HG03097 (cell line): Measurements from ENCODE around the gene GPC5.
"Not testable (repeated sequence)": the region's sequence is repeated elsewhere in the genome, so short reads cannot be mapped to it uniquely, and the experiment has no call there.

Experiments used
- ATAC-seq: cut with Tn5 transposase; IDR thresholded peaks from one replicate; pipeline ENCODE4 v1.9.1; 2021; ENCODE audit not compliant: unreplicated experiment, low FRiP score

The GPC5 gene

DNA sequence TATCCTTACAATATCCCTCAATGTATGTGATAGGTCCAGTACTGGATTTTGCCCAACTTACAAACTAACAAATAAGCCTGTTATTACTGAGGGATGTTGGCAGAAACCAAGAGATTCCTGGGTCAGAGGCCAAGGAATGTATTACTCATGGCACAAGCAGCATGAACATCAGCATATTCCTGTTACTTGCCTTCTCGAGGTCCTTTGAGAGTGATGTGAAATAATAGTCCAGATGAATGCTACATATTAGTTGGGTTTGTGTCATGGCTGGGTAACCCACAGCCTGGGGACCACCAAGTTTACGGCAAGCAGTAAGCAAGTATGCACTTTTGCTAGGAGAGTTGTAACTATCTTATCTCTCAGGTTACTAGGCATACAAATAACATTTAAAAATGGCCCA lies 1443.7 kb downstream of the GPC5 start:
- ATAC-seq = no peak

DNA sequence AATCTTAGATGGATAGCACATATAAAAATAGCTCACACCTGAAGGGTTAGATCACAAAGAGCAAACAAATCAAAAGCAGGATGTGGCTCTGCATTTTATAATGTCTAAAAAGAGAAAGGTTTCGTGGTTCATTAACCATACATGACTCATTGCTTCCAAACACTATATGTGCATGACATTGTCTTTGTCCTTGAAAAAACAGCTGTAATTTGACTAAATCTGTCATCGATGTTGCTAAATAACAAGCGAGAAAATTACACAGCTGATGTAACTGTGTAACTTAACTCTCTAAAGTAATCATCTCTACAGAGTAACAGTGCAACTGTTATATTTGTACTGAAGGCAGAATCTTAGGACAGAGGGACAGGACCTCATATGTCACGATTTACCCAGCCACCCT lies 1445.1 kb downstream of the GPC5 start:
- no peak for ATAC-seq

DNA sequence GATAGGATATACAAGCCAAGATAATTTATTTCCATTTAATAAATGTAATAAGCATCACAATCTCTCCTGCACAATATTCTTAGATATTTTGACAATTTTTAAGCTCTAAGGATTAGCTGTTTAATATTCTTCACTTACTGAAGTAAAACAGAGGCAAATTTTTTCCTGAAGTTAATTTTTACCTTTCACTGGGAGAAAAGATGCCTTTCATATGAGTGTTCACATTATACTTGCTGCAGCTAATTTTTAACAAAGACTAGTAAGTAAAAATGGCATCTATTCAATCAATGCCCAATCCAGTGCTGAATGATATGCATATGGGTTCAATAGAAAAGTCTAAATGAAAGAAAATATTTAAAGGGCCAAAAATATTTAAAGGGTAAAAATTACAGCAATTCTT lies 1451.0 kb downstream of the GPC5 start:
- ATAC-seq = no peak

DNA sequence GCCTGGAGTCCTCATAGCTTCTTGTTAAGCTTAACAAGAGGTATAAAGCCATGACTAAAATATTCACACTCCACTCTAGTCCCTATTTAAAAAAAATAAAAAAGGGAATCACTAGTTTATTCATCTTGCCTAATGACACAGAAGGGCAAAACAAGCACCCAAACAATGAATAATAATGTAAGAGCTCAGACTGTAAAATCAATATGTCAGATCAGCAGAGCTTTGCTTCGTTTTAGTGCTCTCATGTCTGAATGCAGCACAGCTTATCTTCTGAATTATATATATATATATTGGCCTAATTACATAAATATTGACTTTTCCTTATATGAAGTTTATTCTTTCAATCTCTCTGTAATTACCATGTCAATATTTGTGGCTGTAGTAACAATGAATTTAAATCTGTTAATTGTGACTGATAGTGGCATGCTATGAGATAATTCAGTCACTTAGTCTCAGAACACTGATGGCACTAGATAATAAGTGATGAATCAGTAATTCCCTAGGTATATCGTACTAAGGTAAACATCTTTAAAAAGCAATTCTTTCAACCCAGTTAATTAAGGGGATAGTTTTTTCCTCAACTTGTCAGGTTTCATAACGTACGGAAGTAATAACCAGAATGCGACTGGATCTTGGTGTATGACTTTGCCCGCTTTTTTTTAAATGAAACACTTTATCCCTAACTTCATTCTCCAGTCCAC lies 1466.3 kb downstream of the GPC5 start:
- no peak for ATAC-seq

DNA sequence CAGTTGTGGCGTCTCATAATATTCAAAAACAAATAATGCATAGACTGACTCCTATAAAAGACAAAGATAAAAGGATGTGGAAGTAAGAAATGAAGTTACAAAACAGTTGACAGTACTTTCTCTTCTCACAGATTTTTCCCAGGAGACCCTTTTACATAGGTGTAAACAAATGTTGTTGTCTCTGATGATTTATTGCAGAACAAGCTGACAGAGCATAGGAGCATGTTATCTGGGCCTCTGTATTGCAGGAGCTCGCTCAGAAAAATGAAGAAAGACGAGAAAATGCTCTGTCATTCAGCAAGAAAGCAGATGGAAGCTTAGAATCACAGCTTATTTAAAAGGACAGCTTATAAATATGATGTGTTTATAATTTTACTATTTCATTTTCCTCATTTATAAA lies 1474.6 kb downstream of the GPC5 start:
- no peak for ATAC-seq

DNA sequence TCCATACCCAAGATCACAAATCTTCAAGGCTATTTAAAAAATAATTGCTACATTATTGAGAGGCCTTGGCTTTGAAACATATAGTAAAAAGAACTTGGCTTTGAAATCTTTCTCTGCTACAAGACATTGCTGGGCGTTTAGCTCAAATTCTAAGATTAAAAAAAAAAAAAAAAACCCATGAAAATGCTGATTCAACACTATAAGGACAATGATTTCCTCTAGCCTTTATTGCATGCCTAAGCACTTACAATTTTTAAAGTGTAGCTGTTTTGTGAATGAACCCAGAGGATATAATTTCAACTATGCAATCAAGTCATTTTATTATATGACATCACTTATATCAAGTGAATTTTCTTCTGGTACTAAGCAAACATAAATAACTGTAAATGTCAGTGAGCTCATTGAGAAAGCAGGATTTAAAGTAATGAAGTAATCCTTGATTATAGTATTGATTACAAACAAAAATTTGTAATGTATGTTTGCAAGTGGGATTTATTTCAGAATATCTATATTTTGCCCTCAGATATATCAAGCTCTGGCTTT lies 1488.2 kb downstream of the GPC5 start:
- no peak for ATAC-seq

DNA sequence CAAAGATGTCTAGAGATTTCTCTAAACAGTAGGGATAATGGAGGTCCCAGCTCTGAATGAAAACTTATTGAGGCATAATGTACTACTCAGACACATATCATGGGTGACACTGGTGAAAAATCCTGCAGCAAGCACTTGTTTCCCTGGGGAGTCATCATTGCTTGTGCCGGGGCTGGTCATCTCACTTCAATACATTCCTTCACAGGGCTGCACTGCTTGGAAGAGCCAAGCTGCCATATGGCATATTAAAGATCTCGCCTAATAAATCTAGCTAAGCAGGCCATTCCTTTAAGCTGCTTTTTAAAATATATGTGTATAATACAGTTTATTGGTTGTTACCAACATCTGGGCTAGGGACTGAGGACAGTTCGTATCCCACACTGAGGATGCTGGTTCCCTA lies 1496.0 kb downstream of the GPC5 start:
- ATAC-seq = no peak

DNA sequence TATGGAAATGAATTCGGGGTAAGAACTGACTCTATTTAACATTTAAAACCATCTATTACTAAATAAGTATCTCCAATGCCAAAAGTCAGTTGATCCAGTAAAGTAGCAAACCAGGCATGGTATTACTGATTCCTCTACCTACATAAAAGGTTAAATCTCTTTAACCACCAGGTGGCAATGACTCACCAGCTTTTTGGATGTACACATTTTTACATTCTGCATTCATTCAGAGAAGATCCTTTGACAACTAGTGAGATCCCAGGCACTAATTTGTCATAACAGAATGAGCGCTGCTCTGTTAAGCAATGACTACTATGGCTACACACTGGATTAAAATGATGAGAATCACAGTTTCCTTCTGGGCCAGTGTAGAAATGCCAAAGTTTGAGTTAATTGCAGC lies 1498.4 kb downstream of the GPC5 start:
- ATAC-seq = no peak

DNA sequence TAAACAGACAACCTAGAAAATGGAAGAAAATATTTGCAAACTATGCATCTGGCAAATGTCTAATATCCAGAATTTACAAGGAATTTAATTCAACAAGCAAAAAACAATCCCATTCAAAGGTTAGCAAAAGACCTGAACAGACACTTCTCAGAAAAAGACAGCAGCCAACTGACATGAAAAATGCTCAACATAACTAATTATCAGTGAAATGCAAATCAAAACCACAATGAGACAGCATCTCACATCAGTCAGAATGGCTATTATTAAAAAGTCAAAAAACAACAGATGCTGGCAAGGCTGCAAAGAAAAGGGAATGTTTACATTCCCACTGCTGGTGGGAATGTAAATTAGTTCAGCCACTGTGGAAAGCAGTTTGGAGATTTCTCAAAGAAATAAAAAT lies 1500.5 kb downstream of the GPC5 start:
- ATAC-seq = not testable (repeated sequence)

DNA sequence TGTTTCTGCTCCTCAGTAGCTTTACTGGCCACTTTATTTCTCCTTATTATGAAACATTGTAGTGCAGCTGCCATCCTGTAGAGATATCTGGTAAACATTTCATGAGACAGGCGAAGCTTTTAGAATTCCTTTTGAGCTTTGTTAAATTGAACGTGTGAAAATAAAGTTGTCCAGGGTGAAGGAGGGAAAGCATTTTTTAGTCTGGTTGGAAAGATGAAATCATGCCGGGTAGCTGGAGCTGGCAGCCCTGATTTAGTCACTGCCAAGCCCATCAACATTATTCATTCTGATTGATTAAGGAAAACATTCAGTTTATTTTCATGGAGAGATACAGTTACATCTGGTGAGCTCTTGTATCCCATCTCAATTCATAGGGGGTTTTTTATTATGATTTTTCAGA lies 1502.0 kb downstream of the GPC5 start:
- no peak for ATAC-seq

DNA sequence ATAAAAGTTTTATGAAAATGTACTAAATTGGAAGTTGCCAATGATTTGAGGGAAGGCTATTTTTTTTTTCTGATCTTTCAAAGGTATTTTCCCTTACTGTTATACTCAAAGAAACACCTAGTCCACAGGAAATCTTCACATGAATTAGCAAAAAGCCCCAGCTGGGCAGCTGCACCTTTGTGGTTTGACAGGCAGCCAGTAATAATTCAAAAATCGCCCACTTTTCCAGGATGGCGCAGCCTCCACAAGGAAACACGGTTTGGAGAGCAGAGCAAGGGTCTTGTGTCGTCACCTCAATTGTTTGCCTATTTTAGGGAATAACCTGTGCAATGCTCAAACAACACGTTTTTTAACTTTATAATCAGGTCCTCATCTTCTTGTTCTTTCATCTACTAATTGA lies 1503.3 kb downstream of the GPC5 start:
- no peak for ATAC-seq

DNA sequence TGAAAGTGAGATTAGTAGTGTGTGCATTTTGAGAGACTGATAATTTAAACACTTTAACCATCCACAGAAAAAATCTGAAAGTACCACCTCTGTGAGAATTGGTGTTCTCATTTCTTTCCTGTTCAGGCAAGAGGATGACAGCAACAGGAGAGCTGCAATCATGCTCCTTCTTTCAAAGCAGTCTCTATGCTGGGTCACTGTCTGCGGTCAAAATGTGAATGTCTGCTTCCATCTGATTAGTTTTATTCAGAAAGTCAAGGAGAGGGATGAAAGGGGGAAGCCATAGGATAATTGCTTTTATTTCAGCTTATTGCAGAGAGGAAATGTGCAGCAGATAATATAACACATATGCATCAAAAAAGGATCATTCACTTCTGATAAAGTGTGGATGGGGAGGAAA lies 1514.2 kb downstream of the GPC5 start:
- no peak for ATAC-seq

DNA sequence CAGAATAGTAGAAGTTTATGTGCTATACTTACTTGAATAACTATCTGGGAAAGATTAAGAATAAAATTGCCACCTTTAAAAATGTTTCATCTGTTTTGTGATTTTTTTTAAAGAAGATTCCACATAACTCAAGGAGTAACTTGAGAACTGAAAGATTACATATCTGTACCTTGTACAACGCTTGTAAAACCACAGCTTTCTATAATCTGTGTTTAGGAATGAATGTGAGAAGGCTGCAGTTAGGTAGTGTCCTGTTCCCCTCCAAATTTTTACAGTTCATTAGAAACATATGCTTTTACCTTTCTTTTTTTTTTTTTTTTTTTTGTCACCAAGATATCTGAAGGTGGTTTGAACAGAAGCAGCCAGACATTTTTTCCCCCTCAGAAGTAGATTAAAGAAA lies 1515.4 kb downstream of the GPC5 start:
- ATAC-seq = no peak
